Right lobe of liver (tissue), 6 donors: Measurements from ENCODE around the gene SDK1. TPM values are rescaled to one million over a fixed set of nuclear protein-coding genes. Genes with fewer than 3 reads are reported as not detected.

Experiments
- ATAC-seq, 4 donors: fragments of 200-7000 bp; cut with Tn5 transposase; one replicate each; pipeline ENCODE4 v1.9.1; 2020; ENCODE audit warnings: mild to moderate bottlenecking in 4 of 4, moderate library complexity in 4 of 4
- DNase-seq, 3 donors: peaks; one replicate each; pipeline ENCODE4 v3.0.0-alpha.2; 2020
- H3K27ac ChIP-seq, 3 donors: fragments of 200-600 bp; one replicate each; pipeline ENCODE4 v1.8.0; 2022
- H3K27me3 ChIP-seq, 2 donors: fragments of 200-600 bp; one replicate each; pipeline ENCODE4 v1.8.0; 2022
- H3K36me3 ChIP-seq, 4 donors: fragments of 200-600 bp; sonication (generic) in 1 of 4; one replicate each; pipeline versions ENCODE4 v1.5.1 to v1.8.0; 2017 to 2022; ENCODE audit warnings: control low read depth in 1 of 4
- H3K4me1 ChIP-seq, 4 donors: fragments of 200-600 bp; sonication (generic) in 1 of 4; one replicate each; pipeline versions ENCODE4 v1.5.1 to v1.8.0; 2017 to 2022; ENCODE audit warnings: control low read depth in 1 of 4
- H3K4me3 ChIP-seq, 3 donors: fragments of 200-600 bp; one replicate each; pipeline ENCODE4 v1.8.0; 2022
- H3K9me3 ChIP-seq, 4 donors: fragments of 200-600 bp; sonication (generic) in 1 of 4; one replicate each; pipeline versions ENCODE4 v1.5.1 to v1.8.0; 2017 to 2022; ENCODE audit warnings: control low read depth in 1 of 4
- POLR2A ChIP-seq: fragments of 450-650 bp; IDR thresholded peaks from one replicate; pipeline ENCODE4 v1.6.1; 2017; ENCODE audit warnings: antibody characterized with exemption, mild to moderate bottlenecking
- WGBS: methylation state at CpG from one replicate; pipeline ENCODE4 v1.1.6; 2018; ENCODE audit warnings: low coverage, low lambda C conversion rate; ENCODE audit not compliant: insufficient coverage; ENCODE audit errors: missing lambda C conversion rate; 5-methylcytosine and 5-hydroxymethylcytosine counted together
- intact Hi-C, 2 donors: fragments of 100-400 bp; cut with DNase I; formaldehyde crosslinking; loops; one replicate each; pipeline versions ENCODE4 v1.11.2 to v1.14.1; 2022
- total RNA-seq, 6 experiments: library from RNA; depleted of rRNA in 2 of 6; stranded (reverse); fragments of >200 nt in 2 of 6; fragmentation: NEBNext Ultra II Directional in 3 of 6; extraction: Animal tissue kit (Norgen Biotek cat#: 25700) in 3 of 6; gene quantifications; one replicate each; pipeline versions ENCODE4 v1.1.0 to v1.2.4, GENCODE V29; 2016 to 2023
- TF ChIP-seq, protein P1 (sequence below), 4 donors: fragments of 200-600 bp in 3 of 4; fragments of 450-650 bp in 1 of 4; IDR thresholded peaks; one replicate each; pipeline versions ENCODE4 v1.5.1 to v1.8.0; 2016 to 2022; ENCODE audit warnings: antibody characterized with exemption in 4 of 4, mild to moderate bottlenecking in 2 of 4
- donor health status: DM: no; HTN: yes; CAD: no.
- donor health status: DM: no; HTN: no; CAD: no.
- donor health status: DM: no; HTN: no; CAD: no.
- donor health status: DM: no; HTN: yes; CAD: no.
- donor health status: DM: no; HTN: yes; CAD: no.

Gene SDK1
- total RNA-seq, 6 experiments from 2014 or later: 0.07 to 1.4 (median 0.65) TPM

DNA sequence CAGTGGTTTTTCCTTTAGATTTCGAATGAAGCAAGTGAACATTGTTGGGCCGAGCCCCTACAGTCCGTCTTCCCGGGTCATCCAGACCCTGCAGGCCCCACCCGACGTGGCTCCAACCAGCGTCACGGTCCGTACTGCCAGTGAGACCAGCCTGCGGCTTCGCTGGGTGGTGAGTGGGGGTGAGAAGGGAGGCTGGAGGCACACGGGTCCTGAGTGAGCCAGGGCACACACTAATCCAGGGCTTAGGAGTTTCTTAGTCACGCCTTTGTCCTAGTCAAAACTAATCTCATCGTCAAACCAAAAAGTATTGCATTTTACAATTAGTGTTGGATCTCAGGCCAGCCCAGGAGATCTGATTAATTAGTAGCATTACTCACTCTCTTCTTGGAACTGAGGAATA lies 812.2 kb downstream of the SDK1 start:
- Histone ChIP-seq H3K27ac (no peak overlapping the region), H3K9me3 (no peaks in the 10 kb centered on the region), H3K4me1 (no peaks in the 10 kb centered on the region), H3K4me3 (no peak overlapping the region), H3K27me3 (no peaks in the 10 kb centered on the region), H3K36me3 (no peaks in the 10 kb centered on the region)
- DNase-seq: no peak
- TF ChIP-seq POLR2A: no peak
- TF ChIP-seq, protein P1, sequence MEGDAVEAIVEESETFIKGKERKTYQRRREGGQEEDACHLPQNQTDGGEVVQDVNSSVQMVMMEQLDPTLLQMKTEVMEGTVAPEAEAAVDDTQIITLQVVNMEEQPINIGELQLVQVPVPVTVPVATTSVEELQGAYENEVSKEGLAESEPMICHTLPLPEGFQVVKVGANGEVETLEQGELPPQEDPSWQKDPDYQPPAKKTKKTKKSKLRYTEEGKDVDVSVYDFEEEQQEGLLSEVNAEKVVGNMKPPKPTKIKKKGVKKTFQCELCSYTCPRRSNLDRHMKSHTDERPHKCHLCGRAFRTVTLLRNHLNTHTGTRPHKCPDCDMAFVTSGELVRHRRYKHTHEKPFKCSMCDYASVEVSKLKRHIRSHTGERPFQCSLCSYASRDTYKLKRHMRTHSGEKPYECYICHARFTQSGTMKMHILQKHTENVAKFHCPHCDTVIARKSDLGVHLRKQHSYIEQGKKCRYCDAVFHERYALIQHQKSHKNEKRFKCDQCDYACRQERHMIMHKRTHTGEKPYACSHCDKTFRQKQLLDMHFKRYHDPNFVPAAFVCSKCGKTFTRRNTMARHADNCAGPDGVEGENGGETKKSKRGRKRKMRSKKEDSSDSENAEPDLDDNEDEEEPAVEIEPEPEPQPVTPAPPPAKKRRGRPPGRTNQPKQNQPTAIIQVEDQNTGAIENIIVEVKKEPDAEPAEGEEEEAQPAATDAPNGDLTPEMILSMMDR (IDR thresholded peaks at IDR 0.05): no peak
- WGBS: 82% methylated on average over 12 of the region's 14 CpGs
- intact Hi-C loops: no loop called here
- no peak for ATAC-seq

DNA sequence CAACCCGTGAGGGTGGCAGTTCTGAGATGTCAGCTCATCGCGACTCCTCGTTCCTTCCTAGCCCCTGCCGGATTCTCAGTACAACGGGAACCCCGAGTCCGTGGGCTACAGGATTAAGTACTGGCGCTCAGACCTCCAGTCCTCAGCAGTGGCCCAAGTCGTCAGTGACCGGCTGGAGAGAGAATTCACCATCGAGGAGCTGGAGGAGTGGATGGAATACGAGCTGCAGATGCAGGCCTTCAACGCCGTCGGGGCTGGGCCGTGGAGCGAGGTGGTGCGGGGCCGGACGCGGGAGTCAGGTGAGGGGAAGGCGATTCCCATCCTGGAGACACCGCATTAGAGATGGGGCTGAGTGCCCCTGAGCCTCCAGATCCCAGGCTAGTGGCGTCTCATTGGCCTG lies 812.9 kb downstream of the SDK1 start:
- WGBS: 72% methylated on average over 11 of the region's 25 CpGs
- no peak for TF ChIP-seq POLR2A
- TF ChIP-seq, protein P1 (IDR thresholded peaks at IDR 0.05): no peak
- no peaks in the 10 kb centered on the region for H3K36me3 ChIP-seq
- no peaks in the 10 kb centered on the region for H3K27me3 ChIP-seq
- H3K4me1 ChIP-seq: no peaks in the 10 kb centered on the region
- H3K4me3 ChIP-seq: no peak overlapping the region
- H3K9me3 ChIP-seq: no peaks in the 10 kb centered on the region
- ATAC-seq (no peak), DNase-seq (no peak)
- H3K27ac ChIP-seq: no peak overlapping the region
- intact Hi-C loops: no loop called here

DNA sequence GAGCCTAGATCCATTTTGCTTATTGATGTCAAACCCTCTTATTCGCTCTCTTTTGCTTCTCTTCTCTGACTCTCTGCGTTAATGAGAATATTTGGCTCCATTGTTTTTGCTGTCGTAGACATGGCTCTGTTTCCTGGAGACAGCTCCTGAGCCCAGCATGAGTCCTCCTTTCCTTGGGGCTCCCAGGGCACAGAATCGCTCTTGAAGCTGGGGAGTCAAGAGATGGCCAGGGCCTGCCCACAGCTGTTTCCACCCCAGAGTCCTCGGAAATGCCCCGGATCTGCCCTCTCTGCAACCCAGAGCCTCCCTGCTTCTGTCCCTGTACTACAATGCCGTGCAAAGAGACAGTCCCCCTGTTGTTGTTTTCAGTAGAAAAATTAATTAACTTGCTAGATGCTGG lies 814.4 kb downstream of the SDK1 start:
- no peaks in the 10 kb centered on the region for H3K4me1 ChIP-seq
- intact Hi-C loops: no loop called here
- H3K27me3 ChIP-seq: no peaks in the 10 kb centered on the region
- no peaks in the 10 kb centered on the region for H3K9me3 ChIP-seq
- 75% methylated on average over 6 of the region's 7 CpGs for WGBS
- ATAC-seq (no peak), DNase-seq (no peak)
- no peaks in the 10 kb centered on the region for H3K36me3 ChIP-seq
- H3K27ac ChIP-seq: no peak overlapping the region
- no peak overlapping the region for H3K4me3 ChIP-seq
- no peak for TF ChIP-seq POLR2A

DNA sequence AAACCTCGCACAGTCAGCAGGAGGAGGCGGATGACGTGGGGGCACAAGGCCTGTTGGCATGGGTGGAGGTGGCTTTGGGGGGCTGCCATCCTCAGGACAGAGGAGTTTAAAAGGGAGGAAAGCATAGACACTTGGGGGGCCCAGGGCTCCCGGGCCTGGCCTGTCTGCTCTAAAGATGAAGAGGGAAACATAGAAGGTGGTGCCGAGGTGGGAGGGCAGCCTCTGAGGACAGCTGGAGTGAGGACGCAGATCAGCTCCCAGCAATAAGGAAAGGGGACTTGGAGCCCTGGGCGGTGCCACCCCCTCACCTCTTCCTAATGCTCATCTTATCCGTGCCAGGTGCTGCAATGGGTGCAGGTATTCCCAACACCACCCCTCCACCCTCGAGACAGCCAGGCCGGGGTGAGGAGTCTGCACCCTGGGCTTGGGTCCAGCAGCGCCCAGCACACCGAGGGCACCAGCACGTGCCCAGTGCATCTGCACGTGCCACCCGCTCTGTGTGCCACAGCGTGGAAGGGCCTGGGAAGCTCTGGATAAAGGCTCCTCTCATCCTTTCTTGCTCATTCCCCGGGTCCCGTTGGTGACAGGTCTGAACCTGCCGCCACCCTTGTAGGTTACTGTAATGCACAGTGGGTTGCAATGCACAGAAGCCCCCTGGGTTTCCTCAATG lies 815.0 kb downstream of the SDK1 start:
- peak in 1 of 4 donors; percentile 44 for ATAC-seq
- Histone ChIP-seq H3K4me1 (no peaks in the 10 kb centered on the region), H3K36me3 (no peaks in the 10 kb centered on the region), H3K4me3 (no peak overlapping the region), H3K27ac (no peak overlapping the region), H3K27me3 (no peaks in the 10 kb centered on the region), H3K9me3 (no peaks in the 10 kb centered on the region)
- intact Hi-C loops: no loop called here
- no peak for TF ChIP-seq POLR2A
- TF ChIP-seq, protein P1 (IDR thresholded peaks at IDR 0.05): no peak
- no peak for DNase-seq
- WGBS: 77% methylated on average over 8 of the region's 19 CpGs

DNA sequence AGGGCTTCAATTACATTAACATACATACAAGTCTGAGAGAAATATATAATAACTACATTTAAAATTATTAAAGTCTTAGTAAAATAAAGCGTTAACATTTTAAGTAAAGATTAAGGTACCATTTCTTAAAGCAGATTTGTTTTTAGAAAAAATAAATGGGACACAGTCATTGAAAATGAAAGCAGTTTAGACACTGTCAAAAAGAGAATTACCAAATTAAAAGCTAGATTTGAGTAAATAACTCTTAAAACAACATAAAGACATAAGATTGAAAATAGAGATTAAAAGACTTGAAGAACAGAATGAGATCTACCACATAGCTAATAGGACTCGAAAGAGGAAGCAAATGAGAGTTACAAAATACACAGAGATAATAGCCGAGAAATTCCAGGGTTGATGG lies 818.8 kb downstream of the SDK1 start:
- Histone ChIP-seq H3K27me3 (no peaks in the 10 kb centered on the region), H3K27ac (no peak overlapping the region), H3K4me1 (no peaks in the 10 kb centered on the region), H3K36me3 (no peaks in the 10 kb centered on the region), H3K9me3 (no peaks in the 10 kb centered on the region), H3K4me3 (no peak overlapping the region)
- TF ChIP-seq, protein P1 (IDR thresholded peaks at IDR 0.05): no peak
- TF ChIP-seq POLR2A: no peak
- ATAC-seq (no peak), DNase-seq (no peak)
- intact Hi-C loops: no loop called here
- 79% methylated on average over 3 of the region's 3 CpGs for WGBS
